OCI-LY1 (cell line): Measurements from ENCODE around the gene PFKP.

ENCODE experiments used
- H2AFZ ChIP-seq: fragments of 200-600 bp; sonication (generic), shearing (Covaris generic); 2 replicates; pipeline ENCODE4 v1.6.0; 2014; ENCODE audit warnings: antibody characterized with exemption, mild to moderate bottlenecking, low read length
- H3F3A ChIP-seq: fragments of 200-600 bp; sonication (generic), shearing (Covaris generic); 2 replicates; pipeline ENCODE4 v1.6.0; 2014; ENCODE audit warnings: mild to moderate bottlenecking, antibody characterized with exemption, low read length, moderate library complexity; ENCODE audit not compliant: insufficient read depth
- H3K27ac ChIP-seq: fragments of 200-600 bp; sonication (generic); 2 replicates; pipeline ENCODE4 v1.5.1; 2014; ENCODE audit warnings: low read length, mixed run types, mild to moderate bottlenecking, low read depth; ENCODE audit not compliant: poor library complexity, severe bottlenecking
- H3K27me3 ChIP-seq: fragments of 200-600 bp; sonication (generic); 2 replicates; pipeline ENCODE4 v1.6.0; 2014; ENCODE audit warnings: antibody characterized with exemption, mild to moderate bottlenecking, low read length, moderate library complexity; ENCODE audit not compliant: insufficient read depth
- H3K36me3 ChIP-seq: fragments of 200-600 bp; sonication (generic); 2 replicates; pipeline ENCODE4 v1.6.1; 2014; ENCODE audit warnings: mild to moderate bottlenecking, antibody characterized with exemption, low read length, moderate library complexity, mixed read lengths; ENCODE audit not compliant: insufficient read depth
- H3K4me1 ChIP-seq: fragments of 200-600 bp; sonication (generic); 2 replicates; pipeline ENCODE4 v1.5.1; 2014; ENCODE audit warnings: mild to moderate bottlenecking, low read length, moderate library complexity; ENCODE audit not compliant: insufficient read depth, severe bottlenecking
- H3K4me2 ChIP-seq: fragments of 200-600 bp; sonication (generic), shearing (Covaris generic); 2 replicates; pipeline ENCODE4 v1.6.1; 2014; ENCODE audit warnings: low read length
- H3K4me3 ChIP-seq: fragments of 200-600 bp; sonication (generic); 2 replicates; pipeline ENCODE4 v1.5.1; 2014; ENCODE audit warnings: low read length, low read depth, mild to moderate bottlenecking, mixed read lengths; ENCODE audit not compliant: poor library complexity, severe bottlenecking
- H3K79me2 ChIP-seq: fragments of 200-600 bp; shearing (Covaris generic); 2 replicates; pipeline ENCODE4 v1.6.1; 2016; ENCODE audit warnings: mixed run types, low read length, mixed read lengths; ENCODE audit not compliant: insufficient read depth
- H3K9ac ChIP-seq: fragments of 200-600 bp; sonication (generic), shearing (Covaris generic); 2 replicates; pipeline ENCODE4 v1.6.1; 2014; ENCODE audit warnings: mild to moderate bottlenecking, low read length, mixed read lengths
- H3K9me2 ChIP-seq: fragments of 200-600 bp; sonication (generic), shearing (Covaris generic); 2 replicates; pipeline ENCODE4 v1.6.1; 2014; ENCODE audit warnings: low read depth, mild to moderate bottlenecking, low read length, mixed read lengths
- H3K9me3 ChIP-seq: fragments of 200-600 bp; shearing (Covaris generic); 2 replicates; pipeline ENCODE4 v1.6.1; 2014; ENCODE audit warnings: low read length, mixed read lengths
- H4K20me1 ChIP-seq: fragments of 200-600 bp; sonication (generic), shearing (Covaris generic); 2 replicates; pipeline ENCODE4 v1.6.0; 2016; ENCODE audit warnings: mild to moderate bottlenecking, low read length; ENCODE audit not compliant: insufficient read depth
- CTCF ChIP-seq: fragments of 200-600 bp; sonication (generic), shearing (Covaris generic); IDR thresholded peaks from 2 replicates; pipeline ENCODE4 v1.5.1; 2017; ENCODE audit warnings: mild to moderate bottlenecking, antibody characterized with exemption, low read length, moderate library complexity, mixed read lengths
- EZH2 ChIP-seq: fragments of 200-600 bp; sonication (generic), shearing (Covaris generic); IDR thresholded peaks from 2 replicates; pipeline ENCODE4 v1.8.0; 2017; ENCODE audit warnings: borderline replicate concordance, mixed run types, mild to moderate bottlenecking, antibody characterized with exemption, low read length, moderate library complexity, mixed read lengths

Gene PFKP

DNA sequence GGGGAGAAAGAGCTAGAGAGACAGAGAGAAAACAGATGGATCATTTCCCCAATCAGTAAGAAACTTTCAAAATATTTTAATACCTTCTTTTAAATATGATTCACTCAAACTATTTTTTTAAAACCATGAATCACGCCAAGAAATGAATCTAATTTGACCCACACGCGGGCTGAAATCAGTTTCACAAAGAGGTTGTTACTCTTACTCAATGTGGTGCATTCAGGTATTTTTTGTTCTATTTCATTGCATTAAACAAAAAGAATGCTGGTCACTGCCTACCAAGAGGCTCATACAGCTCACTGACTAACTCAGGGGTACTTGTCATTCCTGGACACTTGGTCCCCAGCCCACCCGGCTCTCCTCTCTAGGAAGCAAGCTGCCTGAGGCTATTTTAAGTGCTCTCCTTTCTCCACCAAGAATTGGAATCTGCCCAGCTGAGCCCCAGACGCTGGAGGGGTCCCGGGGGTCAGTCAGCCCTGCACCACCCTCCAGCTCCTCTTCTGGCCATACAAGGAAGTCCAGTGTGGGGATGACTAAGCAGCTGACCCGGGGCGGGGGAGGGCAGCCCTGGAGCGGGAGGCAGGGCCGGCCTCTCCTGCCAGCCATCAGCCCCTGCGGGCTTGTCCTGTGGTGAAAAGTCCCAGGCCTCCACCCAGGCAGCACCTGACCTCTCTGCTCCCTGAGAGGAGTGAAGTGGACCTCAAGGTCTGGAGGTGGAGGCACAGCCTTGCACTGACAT lies 21.7 kb upstream of the PFKP start:
- Histone ChIP-seq H3K79me2 (no peaks in the 10 kb centered on the region), H2AFZ (no peak overlapping the region), H3K27ac (no peak overlapping the region), H3K9me3 (no peaks in the 10 kb centered on the region), H3K9ac (no peak overlapping the region), H3K4me1 (no peaks in the 10 kb centered on the region), H3F3A (no peaks in the 10 kb centered on the region), H3K9me2 (no peaks in the 10 kb centered on the region), H4K20me1 (no peaks in the 10 kb centered on the region), H3K4me3 (no peak overlapping the region), H3K4me2 (no peak overlapping the region), H3K36me3 (no peaks in the 10 kb centered on the region; the same call in 1 of the 2 replicates), H3K27me3 (no peaks in the 10 kb centered on the region)
- TF ChIP-seq CTCF (no peak), EZH2 (no peak)

- no peaks in the 10 kb centered on the region for H3K9me3 ChIP-seq
- no peaks in the 10 kb centered on the region for H3K4me1 ChIP-seq
- no peaks in the 10 kb centered on the region for H3K79me2 ChIP-seq
- H3K9ac ChIP-seq = no peak overlapping the region
- no peak overlapping the region for H3K4me2 ChIP-seq
- no peak overlapping the region for H3K27ac ChIP-seq
- H3K9me2 ChIP-seq = no peaks in the 10 kb centered on the region
- H3K36me3 ChIP-seq = no peaks in the 10 kb centered on the region; the same call in 1 of the 2 replicates
- no peak overlapping the region for H2AFZ ChIP-seq
- no peaks in the 10 kb centered on the region for H3K27me3 ChIP-seq
- H3K4me3 ChIP-seq = no peak overlapping the region
- no peaks in the 10 kb centered on the region for H4K20me1 ChIP-seq
- H3F3A ChIP-seq = no peaks in the 10 kb centered on the region
- TF ChIP-seq EZH2 (no peak), CTCF (no peak)
Observed at GRCh38 chr10:3046210-3046779, 21.1 kb upstream of the PFKP start.

GRCh38 chr10:3046981-3047547 lies 20.3 kb upstream of the PFKP start:
- H2AFZ ChIP-seq = no peak overlapping the region
- no peaks in the 10 kb centered on the region for H3F3A ChIP-seq
- no peaks in the 10 kb centered on the region for H3K79me2 ChIP-seq
- no peak overlapping the region for H3K9ac ChIP-seq
- no peak overlapping the region for H3K4me3 ChIP-seq
- no peaks in the 10 kb centered on the region for H4K20me1 ChIP-seq
- TF ChIP-seq EZH2 = no peak
- no peak for TF ChIP-seq CTCF
- no peaks in the 10 kb centered on the region for H3K27me3 ChIP-seq
- no peaks in the 10 kb centered on the region for H3K9me3 ChIP-seq
- H3K9me2 ChIP-seq = no peaks in the 10 kb centered on the region
- no peak overlapping the region for H3K27ac ChIP-seq
- no peak overlapping the region for H3K4me2 ChIP-seq
- H3K4me1 ChIP-seq = no peaks in the 10 kb centered on the region
- no peaks in the 10 kb centered on the region; the same call in 1 of the 2 replicates for H3K36me3 ChIP-seq
